ENCODE results near the gene FLNC. TPM values are rescaled to one million over a fixed set of nuclear protein-coding genes. Genes with fewer than 3 reads are reported as not detected.

FLNC gene, protein sequence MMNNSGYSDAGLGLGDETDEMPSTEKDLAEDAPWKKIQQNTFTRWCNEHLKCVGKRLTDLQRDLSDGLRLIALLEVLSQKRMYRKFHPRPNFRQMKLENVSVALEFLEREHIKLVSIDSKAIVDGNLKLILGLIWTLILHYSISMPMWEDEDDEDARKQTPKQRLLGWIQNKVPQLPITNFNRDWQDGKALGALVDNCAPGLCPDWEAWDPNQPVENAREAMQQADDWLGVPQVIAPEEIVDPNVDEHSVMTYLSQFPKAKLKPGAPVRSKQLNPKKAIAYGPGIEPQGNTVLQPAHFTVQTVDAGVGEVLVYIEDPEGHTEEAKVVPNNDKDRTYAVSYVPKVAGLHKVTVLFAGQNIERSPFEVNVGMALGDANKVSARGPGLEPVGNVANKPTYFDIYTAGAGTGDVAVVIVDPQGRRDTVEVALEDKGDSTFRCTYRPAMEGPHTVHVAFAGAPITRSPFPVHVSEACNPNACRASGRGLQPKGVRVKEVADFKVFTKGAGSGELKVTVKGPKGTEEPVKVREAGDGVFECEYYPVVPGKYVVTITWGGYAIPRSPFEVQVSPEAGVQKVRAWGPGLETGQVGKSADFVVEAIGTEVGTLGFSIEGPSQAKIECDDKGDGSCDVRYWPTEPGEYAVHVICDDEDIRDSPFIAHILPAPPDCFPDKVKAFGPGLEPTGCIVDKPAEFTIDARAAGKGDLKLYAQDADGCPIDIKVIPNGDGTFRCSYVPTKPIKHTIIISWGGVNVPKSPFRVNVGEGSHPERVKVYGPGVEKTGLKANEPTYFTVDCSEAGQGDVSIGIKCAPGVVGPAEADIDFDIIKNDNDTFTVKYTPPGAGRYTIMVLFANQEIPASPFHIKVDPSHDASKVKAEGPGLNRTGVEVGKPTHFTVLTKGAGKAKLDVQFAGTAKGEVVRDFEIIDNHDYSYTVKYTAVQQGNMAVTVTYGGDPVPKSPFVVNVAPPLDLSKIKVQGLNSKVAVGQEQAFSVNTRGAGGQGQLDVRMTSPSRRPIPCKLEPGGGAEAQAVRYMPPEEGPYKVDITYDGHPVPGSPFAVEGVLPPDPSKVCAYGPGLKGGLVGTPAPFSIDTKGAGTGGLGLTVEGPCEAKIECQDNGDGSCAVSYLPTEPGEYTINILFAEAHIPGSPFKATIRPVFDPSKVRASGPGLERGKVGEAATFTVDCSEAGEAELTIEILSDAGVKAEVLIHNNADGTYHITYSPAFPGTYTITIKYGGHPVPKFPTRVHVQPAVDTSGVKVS (N-terminal part only)
- total RNA-seq (ENCODE audit: low replicate concordance): 118 and 153 TPM in 2 replicates

DNA sequence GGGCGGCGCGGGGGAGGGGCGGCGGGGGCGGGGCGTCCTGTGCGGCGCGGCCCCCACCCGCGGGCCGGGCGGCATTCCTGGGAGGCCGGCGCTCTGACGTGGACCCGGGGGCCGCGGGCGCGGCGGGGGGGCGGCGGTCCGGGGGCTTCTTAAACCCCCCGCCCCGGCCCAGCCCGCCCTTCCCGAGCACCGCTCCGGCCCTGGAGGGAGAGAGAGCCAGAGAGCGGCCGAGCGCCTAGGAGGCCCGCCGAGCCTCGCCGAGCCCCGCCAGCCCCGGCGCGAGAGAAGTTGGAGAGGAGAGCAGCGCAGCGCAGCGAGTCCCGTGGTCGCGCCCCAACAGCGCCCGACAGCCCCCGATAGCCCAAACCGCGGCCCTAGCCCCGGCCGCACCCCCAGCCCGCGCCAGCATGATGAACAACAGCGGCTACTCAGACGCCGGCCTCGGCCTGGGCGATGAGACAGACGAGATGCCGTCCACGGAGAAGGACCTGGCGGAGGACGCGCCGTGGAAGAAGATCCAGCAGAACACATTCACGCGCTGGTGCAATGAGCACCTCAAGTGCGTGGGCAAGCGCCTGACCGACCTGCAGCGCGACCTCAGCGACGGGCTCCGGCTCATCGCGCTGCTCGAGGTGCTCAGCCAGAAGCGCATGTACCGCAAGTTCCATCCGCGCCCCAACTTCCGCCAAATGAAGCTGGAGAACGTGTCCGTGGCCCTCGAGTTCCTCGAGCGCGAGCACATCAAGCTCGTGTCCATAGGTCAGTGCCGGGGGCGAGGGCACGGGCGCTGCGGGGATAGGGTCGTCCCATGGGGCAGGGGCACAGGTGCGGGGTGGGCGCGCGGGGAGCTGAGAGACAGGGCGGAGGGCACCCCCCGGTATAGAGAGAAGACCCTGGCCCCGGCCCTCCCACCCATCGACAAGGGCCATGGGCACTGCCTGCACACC lies at the start of gene FLNC:
FLNC (plus strand) TSS at position 176 of the 947 bp plus-strand sequence; CDS start at position 408, 232 bp downstream.

DNA sequence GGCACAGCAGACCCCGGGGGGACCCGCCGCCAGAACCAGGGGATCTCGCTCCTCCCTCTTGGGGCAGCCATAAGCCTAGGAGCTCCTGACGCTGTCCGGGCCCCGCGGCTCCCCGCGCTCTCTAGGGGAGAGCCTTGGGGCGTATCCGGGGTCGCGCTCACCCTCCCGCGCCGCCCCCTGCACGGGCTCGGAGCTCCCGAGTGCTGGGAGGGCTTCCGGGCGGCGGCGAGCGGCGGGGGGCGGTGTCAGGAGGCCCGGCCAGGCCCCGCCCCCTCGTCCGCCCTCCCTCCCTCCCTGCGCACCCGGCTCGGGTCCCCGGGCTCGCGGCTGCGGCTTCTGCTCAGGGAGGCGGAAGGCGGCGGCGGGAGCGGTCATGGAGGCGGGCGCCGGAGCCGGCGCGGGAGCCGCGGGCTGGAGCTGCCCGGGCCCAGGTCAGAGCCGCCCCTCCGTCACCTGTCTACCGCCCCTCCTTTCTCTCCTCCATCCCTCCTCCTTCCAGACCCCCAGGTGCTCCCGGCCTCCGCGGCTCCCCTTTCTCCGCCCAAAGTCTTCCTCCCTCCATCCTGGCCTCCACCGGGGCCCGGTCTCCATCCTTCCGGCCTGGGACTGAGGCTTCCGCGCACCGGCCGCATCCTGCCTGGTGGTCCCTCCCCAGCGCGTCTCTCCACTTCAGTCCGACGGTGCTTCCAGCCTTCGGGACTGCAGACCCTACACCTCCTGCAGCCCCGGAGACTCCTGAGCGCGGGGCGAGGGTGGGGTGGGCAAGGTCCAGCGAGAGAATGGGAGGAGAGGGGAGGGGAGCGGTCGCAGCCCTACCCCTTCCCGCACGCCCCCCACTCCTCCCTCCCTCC lies 38.9 kb upstream of the FLNC start, which contains the start of gene CCDC136:
CCDC136 (plus strand) TSS at position 848 of the 851 bp plus-strand sequence. CDS start 444 bp downstream, outside the sequence.

DNA sequence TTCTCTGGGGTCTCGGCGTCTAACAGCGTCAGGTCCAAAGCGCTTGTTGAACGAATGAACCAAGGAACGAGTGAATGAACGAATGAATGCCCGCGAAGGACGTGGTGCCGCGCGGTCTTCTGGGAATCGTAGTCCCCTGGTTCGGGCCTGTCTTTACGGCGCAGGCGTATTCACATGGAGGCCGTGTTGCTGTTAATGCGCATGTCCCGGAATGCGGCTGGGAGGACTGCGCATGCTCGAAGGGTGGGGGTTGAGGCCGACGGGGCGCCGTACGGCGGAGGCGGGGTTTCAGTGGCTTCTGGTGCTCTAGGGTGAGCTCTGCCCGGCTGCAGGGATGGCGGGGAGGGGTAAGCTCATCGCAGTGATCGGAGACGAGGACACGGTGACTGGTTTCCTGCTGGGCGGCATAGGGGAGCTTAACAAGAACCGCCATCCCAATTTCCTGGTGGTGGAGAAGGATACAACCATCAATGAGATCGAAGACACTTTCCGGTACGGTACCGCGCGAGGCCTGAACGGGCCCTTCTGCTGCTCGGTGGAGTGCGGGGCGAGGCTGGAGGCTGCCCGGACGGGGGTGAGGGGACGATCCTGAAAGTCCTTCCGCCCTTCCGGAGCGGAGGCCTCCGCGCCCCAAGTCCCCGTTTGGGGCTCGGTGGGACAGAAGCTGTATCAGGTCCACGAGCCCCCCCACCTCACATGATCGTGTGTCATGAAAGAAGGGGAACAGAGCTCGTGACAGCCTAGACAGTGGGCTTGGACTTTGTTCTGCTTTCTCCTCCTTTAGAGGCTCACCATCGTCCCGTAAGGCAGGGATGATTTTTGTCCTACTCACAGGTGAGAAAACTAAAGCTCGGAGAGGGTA lies 32.6 kb downstream of the FLNC start, which contains the start of gene ATP6V1F:
ATP6V1F (plus strand) TSS at position 286 of the 862 bp plus-strand sequence; CDS start at position 335, 49 bp downstream.

Other genes with a start within 250 kb of the FLNC start
- gene GARIN1A, start 158.1 kb upstream of the FLNC start, total RNA-seq (ENCODE audit: low replicate concordance): 0.53 and 0.82 TPM in 2 replicates
- gene CALU, start 91.0 kb upstream of the FLNC start, total RNA-seq (ENCODE audit: low replicate concordance): 1,069 and 1,133 TPM in 2 replicates
- not detected in 2 replicates for gene OPN1SW, start 54.6 kb upstream of the FLNC start, total RNA-seq (ENCODE audit: low replicate concordance)
- 3.2 and 4.4 TPM in 2 replicates for gene CCDC136, start 38.4 kb upstream of the FLNC start, total RNA-seq (ENCODE audit: low replicate concordance)
- gene ATP6V1F, start 32.5 kb downstream of the FLNC start, total RNA-seq (ENCODE audit: low replicate concordance): 99.8 and 100.0 TPM in 2 replicates
- 0.08 and 0.94 TPM in 2 replicates for gene KCP, start 80.3 kb downstream of the FLNC start, total RNA-seq (ENCODE audit: low replicate concordance)
- gene IRF5, start 107.5 kb downstream of the FLNC start, total RNA-seq (ENCODE audit: low replicate concordance): 0.15 TPM in 1 of 2 replicates, not detected in the other
- 46.0 and 74.9 TPM in 2 replicates for gene TNPO3, start 224.7 kb downstream of the FLNC start, total RNA-seq (ENCODE audit: low replicate concordance)

Data from smooth muscle cell of the coronary artery (primary cell).